IPS-11a (cell line): ENCODE results near the gene ADAMTSL4.
A peak's percentile ranks its signal among the peaks of the same experiment; 100 is the strongest.
"Not testable (repeated sequence)": the region's sequence is repeated elsewhere in the genome, so short reads cannot be mapped to it uniquely, and the experiment has no call there.

ENCODE experiments used
- H3K4me3 ChIP-seq: one replicate; pipeline ENCODE4 v1.5.1; 2013; ENCODE audit warnings: low read depth, low read length, control low read depth

The ADAMTSL4 gene

GRCh38 chr1:150566589-150567340 lies 17.6 kb downstream of the ADAMTSL4 start:
- no peak overlapping the region for H3K4me3 ChIP-seq

- no peak overlapping the region for H3K4me3 ChIP-seq
Measured at GRCh38 chr1:150567341-150567716, 18.1 kb downstream of the ADAMTSL4 start.

GRCh38 chr1:150567717-150568593 lies 18.7 kb downstream of the ADAMTSL4 start:
- no peak overlapping the region for H3K4me3 ChIP-seq

- H3K4me3 ChIP-seq: no peak overlapping the region
Measured at GRCh38 chr1:150568594-150568966, 19.4 kb downstream of the ADAMTSL4 start.

GRCh38 chr1:150572918-150573647 lies 23.9 kb downstream of the ADAMTSL4 start:
- no peak overlapping the region for H3K4me3 ChIP-seq

- not testable (repeated sequence) for H3K4me3 ChIP-seq
Measured at GRCh38 chr1:150573648-150574071, 24.5 kb downstream of the ADAMTSL4 start.

- H3K4me3 ChIP-seq: no peak overlapping the region
Measured at GRCh38 chr1:150574260-150575071, 25.3 kb downstream of the ADAMTSL4 start.

- peak overlapping the region; percentile 4 for H3K4me3 ChIP-seq
Measured at GRCh38 chr1:150575072-150575489, 25.9 kb downstream of the ADAMTSL4 start.

GRCh38 chr1:150575518-150576366 lies 26.5 kb downstream of the ADAMTSL4 start:
- H3K4me3 ChIP-seq: peak overlapping the region; percentile 99

- H3K4me3 ChIP-seq: peak overlapping the region; percentile 99
Measured at GRCh38 chr1:150576367-150576711, 27.1 kb downstream of the ADAMTSL4 start.

- peak overlapping the region; percentile 99 for H3K4me3 ChIP-seq
Measured at GRCh38 chr1:150576794-150577556, 27.8 kb downstream of the ADAMTSL4 start.

- H3K4me3 ChIP-seq: peak overlapping the region; percentile 99
Measured at GRCh38 chr1:150577557-150578271, 28.5 kb downstream of the ADAMTSL4 start.

- H3K4me3 ChIP-seq: peak overlapping the region; percentile 99
Measured at GRCh38 chr1:150578272-150579109, 29.3 kb downstream of the ADAMTSL4 start.

GRCh38 chr1:150579110-150579944 lies 30.1 kb downstream of the ADAMTSL4 start, which contains the start of gene MCL1:
MCL1 (minus strand) TSS chr1:150579610; CDS start chr1:150579530, 80 bp downstream.
- peak within 1 kb of the TSS; percentile 99 for H3K4me3 ChIP-seq

GRCh38 chr1:150579945-150580642 lies 30.9 kb downstream of the ADAMTSL4 start:
- H3K4me3 ChIP-seq: peak overlapping the region; percentile 55

GRCh38 chr1:150580966-150581365 lies 31.8 kb downstream of the ADAMTSL4 start:
- H3K4me3 ChIP-seq: not testable (repeated sequence)
